ENCODE data around the gene GALNTL6. TPM values are rescaled to one million over a fixed set of nuclear protein-coding genes. Genes with fewer than 3 reads are reported as not detected.
"Not testable (repeated sequence)": the region's sequence is repeated elsewhere in the genome, so short reads cannot be mapped to it uniquely, and the experiment has no call there.

The GALNTL6 gene
- total and polyA plus RNA-seq, 2 donors from 2014 or later, result 0.60 TPM; not detected in 1

- Histone ChIP-seq H3K36me3 (ENCODE audit: control insufficient read depth in 2 of 3, insufficient read depth in 3 of 3, low read length in 3 of 3) (no peaks in the 10 kb centered on the region), H3K9me3 (ENCODE audit: control insufficient read depth in 2 of 3, insufficient read depth in 1 of 3, low read length in 3 of 3) (no peaks in the 10 kb centered on the region), H3K9ac (ENCODE audit: low read length in 3 of 3) (no peak overlapping the region), H3K4me1 (ENCODE audit: control insufficient read depth in 2 of 3, insufficient read depth in 2 of 3, low read depth in 1 of 3, low read length in 3 of 3) (peaks cover 0 to 4% (median 4%) of the 10 kb centered on the region in 3 donors), H3K4me3 (ENCODE audit: low read length in 3 of 3) (no peak overlapping the region), H3K27ac (ENCODE audit: low read depth in 2 of 2, low read length in 2 of 2) (no peak overlapping the region), H3K27me3 (ENCODE audit: control insufficient read depth, insufficient read depth, low read length) (no peaks in the 10 kb centered on the region)
- FAIRE-seq, result no peak
- no peak for DNase-seq
- intact Hi-C loops (cut with DNase I), result no loop called here
- no peak for TF ChIP-seq CTCF (IDR thresholded peaks at IDR 0.05; ENCODE audit: borderline replicate concordance, extremely low read depth, insufficient read depth)
Observed at GRCh38 chr4:173038192-173038896, 1225.1 kb downstream of the GALNTL6 start.

GRCh38 chr4:173039617-173040577 lies 1226.7 kb downstream of the GALNTL6 start:
- H3K4me3 ChIP-seq (ENCODE audit: low read length in 3 of 3), result peak overlapping the region in 2 of 3 donors; percentile 9 to 12
- FAIRE-seq (peak; percentile 89), DNase-seq (peak in 3 of 5 donors; percentile 18 to 73 (median 48))
- no peaks in the 10 kb centered on the region for H3K36me3 ChIP-seq (ENCODE audit: control insufficient read depth in 2 of 3, insufficient read depth in 3 of 3, low read length in 3 of 3)
- H3K27ac ChIP-seq (ENCODE audit: low read depth in 2 of 2, low read length in 2 of 2), result peak overlapping the region in 1 of 2 donors; percentile 52
- no peaks in the 10 kb centered on the region for H3K9me3 ChIP-seq (ENCODE audit: control insufficient read depth in 2 of 3, insufficient read depth in 1 of 3, low read length in 3 of 3)
- TF ChIP-seq CTCF (IDR thresholded peaks at IDR 0.05; ENCODE audit: borderline replicate concordance, extremely low read depth, insufficient read depth), result no peak
- H3K27me3 ChIP-seq (ENCODE audit: control insufficient read depth, insufficient read depth, low read length), result no peaks in the 10 kb centered on the region
- peaks cover 0 to 4% (median 4%) of the 10 kb centered on the region in 3 donors for H3K4me1 ChIP-seq (ENCODE audit: control insufficient read depth in 2 of 3, insufficient read depth in 2 of 3, low read depth in 1 of 3, low read length in 3 of 3)
- H3K9ac ChIP-seq (ENCODE audit: low read length in 3 of 3), result no peak overlapping the region
- intact Hi-C loops (cut with DNase I), result no loop called here

- H3K4me3 ChIP-seq (ENCODE audit: low read length in 3 of 3), result no peak overlapping the region
- no peak overlapping the region for H3K27ac ChIP-seq (ENCODE audit: low read depth in 2 of 2, low read length in 2 of 2)
- no peak for TF ChIP-seq CTCF (IDR thresholded peaks at IDR 0.05; ENCODE audit: borderline replicate concordance, extremely low read depth, insufficient read depth)
- no peak overlapping the region for H3K9ac ChIP-seq (ENCODE audit: low read length in 3 of 3)
- H3K27me3 ChIP-seq (ENCODE audit: control insufficient read depth, insufficient read depth, low read length), result no peaks in the 10 kb centered on the region
- peaks cover 0 to 4% (median 4%) of the 10 kb centered on the region in 3 donors for H3K4me1 ChIP-seq (ENCODE audit: control insufficient read depth in 2 of 3, insufficient read depth in 2 of 3, low read depth in 1 of 3, low read length in 3 of 3)
- no peak for FAIRE-seq
- DNase-seq, result no peak
- no peaks in the 10 kb centered on the region for H3K36me3 ChIP-seq (ENCODE audit: control insufficient read depth in 2 of 3, insufficient read depth in 3 of 3, low read length in 3 of 3)
- intact Hi-C loops (cut with DNase I), result no loop called here
- H3K9me3 ChIP-seq (ENCODE audit: control insufficient read depth in 2 of 3, insufficient read depth in 1 of 3, low read length in 3 of 3), result no peaks in the 10 kb centered on the region
Observed at GRCh38 chr4:173041482-173041881, 1228.3 kb downstream of the GALNTL6 start.

GRCh38 chr4:173042139-173042538 lies 1228.9 kb downstream of the GALNTL6 start:
- H3K4me3 ChIP-seq (ENCODE audit: low read length in 3 of 3); H3K27ac ChIP-seq (ENCODE audit: low read depth in 2 of 2, low read length in 2 of 2); DNase-seq; FAIRE-seq; H3K4me1 ChIP-seq (ENCODE audit: control insufficient read depth in 2 of 3, insufficient read depth in 2 of 3, low read depth in 1 of 3, low read length in 3 of 3); H3K36me3 ChIP-seq (ENCODE audit: control insufficient read depth in 2 of 3, insufficient read depth in 3 of 3, low read length in 3 of 3); H3K9me3 ChIP-seq (ENCODE audit: control insufficient read depth in 2 of 3, insufficient read depth in 1 of 3, low read length in 3 of 3); H3K9ac ChIP-seq (ENCODE audit: low read length in 3 of 3); H3K27me3 ChIP-seq (ENCODE audit: control insufficient read depth, insufficient read depth, low read length); intact Hi-C loops (cut with DNase I): not testable (repeated sequence)

All from kidney (tissue), 14 donors.